Natural killer cell (primary cell): ENCODE data around the gene PANX3. TPM values are rescaled to one million over a fixed set of nuclear protein-coding genes. Genes with fewer than 3 reads are reported as not detected.

Source experiments
- ATAC-seq, 3 donors: fragments of 150-1000 bp in 2 of 3; fragments of 200-7000 bp in 1 of 3; cut with Tn5 transposase; 1 replicate in 1 of 3; 2 replicates in 2 of 3; pipeline ENCODE4 v1.10.0; 2021; ENCODE audit warnings: mild to moderate bottlenecking in 2 of 3, moderate library complexity in 2 of 3
- DNase-seq, 2 donors: peaks; one replicate each; pipeline versions ENCODE4 v3.0.0 to v3.0.0-alpha.2; 2013 to 2021; ENCODE audit warnings: mixed read lengths in 1 of 2
- H3K27ac ChIP-seq: one replicate; pipeline ENCODE4 v1.5.1; 2013; ENCODE audit warnings: mild to moderate bottlenecking, low read length
- H3K27me3 ChIP-seq: one replicate; pipeline ENCODE4 v1.6.1; 2013; ENCODE audit warnings: low read length; ENCODE audit not compliant: control insufficient read depth, insufficient read depth
- H3K36me3 ChIP-seq: one replicate; pipeline ENCODE4 v1.6.1; 2013; ENCODE audit warnings: low read length; ENCODE audit not compliant: control insufficient read depth, insufficient read depth
- H3K4me1 ChIP-seq: one replicate; pipeline ENCODE4 v1.6.1; 2013; ENCODE audit warnings: low read length; ENCODE audit not compliant: control insufficient read depth, insufficient read depth
- H3K4me3 ChIP-seq: one replicate; pipeline ENCODE4 v1.5.1; 2013; ENCODE audit warnings: low read length
- H3K9me3 ChIP-seq: one replicate; pipeline ENCODE4 v1.6.1; 2013; ENCODE audit warnings: low read length; ENCODE audit not compliant: control insufficient read depth, insufficient read depth
- H3K27ac Mint-ChIP-seq, 2 donors: one replicate each; pipeline ENCODE4 v1.8.0; 2022; ENCODE audit warnings: mild to moderate bottlenecking in 2 of 2, mixed read lengths in 2 of 2, moderate library complexity in 1 of 2
- H3K27me3 Mint-ChIP-seq, 2 donors: one replicate each; pipeline ENCODE4 v1.8.0; 2022; ENCODE audit warnings: low read depth in 2 of 2, mixed read lengths in 2 of 2
- H3K36me3 Mint-ChIP-seq: one replicate; pipeline ENCODE4 v1.8.0; 2022; ENCODE audit warnings: mixed read lengths
- H3K4me1 Mint-ChIP-seq, 2 donors: one replicate each; pipeline ENCODE4 v1.8.0; 2022; ENCODE audit warnings: mixed read lengths in 2 of 2
- H3K4me3 Mint-ChIP-seq: one replicate; pipeline ENCODE4 v1.8.0; 2022; ENCODE audit warnings: mild to moderate bottlenecking, moderate library complexity, mixed read lengths
- H3K9me3 Mint-ChIP-seq, 2 donors: one replicate each; pipeline ENCODE4 v1.8.0; 2022; ENCODE audit warnings: mixed read lengths in 2 of 2
- CTCF ChIP-seq: fragments of 200-600 bp; IDR thresholded peaks from one replicate; pipeline ENCODE4 v1.8.0; 2022; ENCODE audit warnings: antibody characterized with exemption
- WGBS: methylation state at CpG from one replicate; pipeline ENCODE4 v1.1.7; 2013; ENCODE audit warnings: missing lambda C conversion rate; ENCODE audit not compliant: insufficient coverage; 5-methylcytosine and 5-hydroxymethylcytosine counted together
- intact Hi-C: fragments of 100-400 bp; cut with micrococcal nuclease; formaldehyde crosslinking; loops from one replicate; pipeline ENCODE4 v1.14.2; 2022
- total RNA-seq, 4 donors: library from RNA; stranded (reverse); fragments of 120-200 nt in 1 of 4; gene quantifications; one replicate each; pipeline versions ENCODE4 v1.2.3 to v1.2.4, GENCODE V29; 2013 to 2022

The PANX3 gene, protein sequence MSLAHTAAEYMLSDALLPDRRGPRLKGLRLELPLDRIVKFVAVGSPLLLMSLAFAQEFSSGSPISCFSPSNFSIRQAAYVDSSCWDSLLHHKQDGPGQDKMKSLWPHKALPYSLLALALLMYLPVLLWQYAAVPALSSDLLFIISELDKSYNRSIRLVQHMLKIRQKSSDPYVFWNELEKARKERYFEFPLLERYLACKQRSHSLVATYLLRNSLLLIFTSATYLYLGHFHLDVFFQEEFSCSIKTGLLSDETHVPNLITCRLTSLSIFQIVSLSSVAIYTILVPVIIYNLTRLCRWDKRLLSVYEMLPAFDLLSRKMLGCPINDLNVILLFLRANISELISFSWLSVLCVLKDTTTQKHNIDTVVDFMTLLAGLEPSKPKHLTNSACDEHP
- not detected for total RNA-seq
- total RNA-seq (2013): not detected

GRCh38 chr11:124611064-124611463 is at the start of gene PANX3:
Gene PANX3, plus strand, starts transcription at chr11:124611428. Its CDS starts 129 bp downstream, at chr11:124611557.
- Mint-ChIP-seq H3K27ac (no peak within 1 kb of the TSS), H3K4me3 (no peak within 1 kb of the TSS), H3K4me1 (no peaks in the 10 kb centered on the region), H3K27me3 (peaks cover 7 to 11% of the 10 kb centered on the region in 2 donors), H3K9me3 (no peaks in the 10 kb centered on the region), H3K36me3 (no peaks in the 10 kb centered on the region)
- no peak for TF ChIP-seq CTCF
- Histone ChIP-seq H3K4me1 (no peaks in the 10 kb centered on the region), H3K4me3 (no peak within 1 kb of the TSS), H3K36me3 (no peaks in the 10 kb centered on the region), H3K9me3 (no peaks in the 10 kb centered on the region), H3K27me3 (no peaks in the 10 kb centered on the region), H3K27ac (no peak within 1 kb of the TSS)
- WGBS: 88% methylated on average over 5 of the region's 5 CpGs
- ATAC-seq (no peak), DNase-seq (no peak)
- intact Hi-C loops: no loop called here

DNA sequence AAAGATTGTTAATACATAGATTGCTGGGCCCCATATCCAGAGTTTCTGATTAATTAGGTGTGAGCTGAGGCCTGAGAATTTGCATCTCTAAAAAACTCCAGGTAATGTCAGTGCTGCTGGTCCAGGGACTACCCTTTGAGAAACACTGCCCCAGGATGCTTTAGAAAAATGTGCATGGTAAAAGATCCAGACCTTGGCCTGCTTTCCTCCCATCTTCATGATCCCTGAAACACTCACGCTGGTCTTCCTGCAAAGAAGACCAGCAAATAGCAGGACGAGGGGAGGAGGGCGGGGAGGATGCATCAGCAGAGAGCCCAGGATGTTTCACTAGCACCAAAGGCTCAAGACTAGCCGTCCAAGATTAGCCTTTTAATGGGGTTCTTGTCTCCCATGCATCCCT is 41.5 kb upstream of the PANX3 start, which contains the start of gene OR8A1:
TSS of gene OR8A1 (plus strand) at position 301 of the 400 bp plus-strand sequence. CDS start 123 bp downstream, outside the sequence.
- Mint-ChIP-seq H3K4me1 (no peaks in the 10 kb centered on the region), H3K27me3 (peaks cover 7 to 41% of the 10 kb centered on the region in 2 donors), H3K9me3 (no peaks in the 10 kb centered on the region), H3K4me3 (no peak within 1 kb of the TSS), H3K36me3 (no peaks in the 10 kb centered on the region), H3K27ac (no peak within 1 kb of the TSS)
- Histone ChIP-seq H3K27me3 (no peaks in the 10 kb centered on the region), H3K27ac (no peak within 1 kb of the TSS), H3K36me3 (no peaks in the 10 kb centered on the region), H3K4me3 (no peak within 1 kb of the TSS), H3K4me1 (no peaks in the 10 kb centered on the region), H3K9me3 (no peaks in the 10 kb centered on the region)
- no peak for ATAC-seq
- no peak for DNase-seq
- no peak for TF ChIP-seq CTCF
- WGBS: 67% methylated on average over 4 of the region's 4 CpGs
- intact Hi-C loops: no loop called here

DNA sequence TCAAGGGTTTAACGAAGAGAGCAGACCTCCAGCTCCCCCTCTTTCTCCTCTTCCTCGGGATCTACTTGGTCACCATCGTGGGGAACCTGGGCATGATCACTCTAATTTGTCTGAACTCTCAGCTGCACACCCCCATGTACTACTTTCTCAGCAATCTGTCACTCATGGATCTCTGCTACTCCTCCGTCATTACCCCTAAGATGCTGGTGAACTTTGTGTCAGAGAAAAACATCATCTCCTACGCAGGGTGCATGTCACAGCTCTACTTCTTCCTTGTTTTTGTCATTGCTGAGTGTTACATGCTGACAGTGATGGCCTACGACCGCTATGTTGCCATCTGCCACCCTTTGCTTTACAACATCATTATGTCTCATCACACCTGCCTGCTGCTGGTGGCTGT is 41.1 kb upstream of the PANX3 start:
- Histone ChIP-seq H3K27ac (no peak overlapping the region), H3K4me1 (no peaks in the 10 kb centered on the region), H3K9me3 (no peaks in the 10 kb centered on the region), H3K4me3 (no peak overlapping the region), H3K27me3 (no peaks in the 10 kb centered on the region), H3K36me3 (no peaks in the 10 kb centered on the region)
- Mint-ChIP-seq H3K27ac (no peak overlapping the region), H3K27me3 (peaks cover 7 to 46% of the 10 kb centered on the region in 2 donors), H3K9me3 (no peaks in the 10 kb centered on the region), H3K36me3 (no peaks in the 10 kb centered on the region), H3K4me1 (no peaks in the 10 kb centered on the region), H3K4me3 (no peak overlapping the region)
- 82% methylated on average over 7 of the region's 7 CpGs for WGBS
- ATAC-seq (no peak), DNase-seq (no peak)
- no peak for TF ChIP-seq CTCF
- intact Hi-C loops: no loop called here
